HG02571 (cell line): ENCODE results near the gene SLF1.

Experiments used
- ATAC-seq: cut with Tn5 transposase; IDR thresholded peaks from one replicate; pipeline ENCODE4 v1.9.1; 2021; ENCODE audit warnings: mild to moderate bottlenecking, moderate library complexity; ENCODE audit not compliant: unreplicated experiment

The SLF1 gene

DNA sequence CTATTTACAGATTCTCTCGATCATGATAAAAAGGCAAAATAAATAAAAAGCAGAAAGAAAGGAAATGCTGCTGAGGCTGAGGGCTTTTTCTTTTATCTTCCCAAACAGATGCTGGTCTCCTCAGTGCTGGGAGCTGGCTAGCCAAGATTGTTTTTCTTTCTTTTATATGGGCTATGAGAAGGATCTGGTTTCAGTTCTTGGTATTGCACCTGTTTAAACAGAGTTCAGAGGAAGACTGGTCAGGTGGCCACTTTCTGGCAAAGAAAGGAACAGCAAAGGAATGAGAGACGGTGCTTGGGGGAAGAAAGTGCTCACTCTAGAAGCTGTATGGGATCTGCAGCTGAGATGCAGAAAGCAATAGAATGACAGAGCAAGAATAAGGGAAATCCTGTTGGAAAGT lies 88.9 kb downstream of the SLF1 start:
- ATAC-seq = no peak

DNA sequence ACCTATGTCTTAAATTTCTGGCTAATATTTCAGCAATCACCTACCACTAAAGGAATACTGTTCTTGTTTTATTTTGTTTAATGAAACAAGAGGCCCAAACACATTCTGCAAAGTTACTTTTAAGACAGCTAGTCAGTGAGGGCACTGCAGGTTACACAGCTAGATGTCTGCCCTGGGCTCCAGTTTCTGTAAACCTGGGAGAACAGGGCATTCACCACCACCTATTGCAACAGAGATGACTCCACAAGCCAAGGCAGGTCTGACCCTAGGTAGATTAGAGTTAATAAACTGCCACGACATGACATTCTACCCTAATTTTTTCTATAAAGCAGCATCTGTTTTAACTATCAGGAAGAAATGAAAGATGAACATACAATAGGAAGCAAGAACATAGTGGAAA lies 90.8 kb downstream of the SLF1 start:
- ATAC-seq = no peak

DNA sequence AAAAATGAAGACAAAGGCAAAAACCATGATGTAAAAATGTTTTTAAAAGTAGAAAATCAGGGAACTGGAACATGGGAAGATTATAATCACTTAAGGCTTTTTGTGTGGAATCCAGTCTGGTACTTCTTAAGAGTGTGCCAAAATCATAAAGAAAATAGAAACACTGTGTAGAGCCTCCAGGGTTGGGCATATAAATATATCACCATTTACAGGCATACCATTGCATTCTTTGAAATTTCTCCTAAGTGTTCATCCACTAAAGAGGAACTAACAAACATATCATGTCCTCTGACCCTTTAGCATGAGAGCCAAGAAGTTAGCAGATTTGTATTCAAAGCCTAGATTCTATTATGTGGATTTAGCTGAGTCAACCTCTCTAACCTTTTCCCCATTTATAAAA lies 93.3 kb downstream of the SLF1 start:
- no peak for ATAC-seq

DNA sequence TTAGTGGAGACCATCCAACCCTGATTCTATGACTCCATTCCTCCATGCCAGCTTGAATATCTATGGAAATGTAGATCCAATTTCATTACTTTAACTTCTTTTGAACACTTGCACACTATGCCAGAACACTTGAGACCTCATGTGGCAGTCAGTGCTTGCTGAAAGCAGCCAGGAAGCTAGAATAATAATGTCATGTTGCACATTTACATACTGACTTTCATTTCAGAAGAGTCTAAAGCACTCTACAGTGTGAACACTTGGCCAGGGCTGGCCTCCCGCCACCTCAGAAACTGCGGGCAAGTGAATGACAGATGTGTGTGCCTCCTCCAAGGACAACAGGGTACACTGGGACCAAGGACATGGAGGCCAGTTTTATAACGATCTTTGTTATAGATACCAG lies 97.3 kb downstream of the SLF1 start:
- no peak for ATAC-seq

DNA sequence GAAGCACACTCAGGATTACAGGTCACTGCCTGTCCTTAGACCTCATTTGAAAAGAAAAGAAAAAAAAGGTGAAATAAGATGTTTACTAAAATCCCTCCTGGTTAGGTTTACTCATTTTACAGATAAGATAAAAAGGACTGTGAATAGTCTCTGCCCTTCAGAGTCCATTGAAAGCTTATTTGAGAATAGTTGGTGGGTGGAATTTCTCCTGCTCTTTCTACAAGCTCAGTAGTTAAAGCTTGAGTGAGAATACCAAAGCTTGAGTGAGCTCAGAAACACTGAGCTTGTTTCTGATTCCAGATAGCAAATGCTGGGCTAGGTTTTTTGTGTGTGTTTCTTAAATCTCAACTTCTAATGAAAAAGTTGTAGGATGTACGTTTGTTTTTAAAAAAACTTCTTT lies 106.7 kb downstream of the SLF1 start:
- no peak for ATAC-seq

DNA sequence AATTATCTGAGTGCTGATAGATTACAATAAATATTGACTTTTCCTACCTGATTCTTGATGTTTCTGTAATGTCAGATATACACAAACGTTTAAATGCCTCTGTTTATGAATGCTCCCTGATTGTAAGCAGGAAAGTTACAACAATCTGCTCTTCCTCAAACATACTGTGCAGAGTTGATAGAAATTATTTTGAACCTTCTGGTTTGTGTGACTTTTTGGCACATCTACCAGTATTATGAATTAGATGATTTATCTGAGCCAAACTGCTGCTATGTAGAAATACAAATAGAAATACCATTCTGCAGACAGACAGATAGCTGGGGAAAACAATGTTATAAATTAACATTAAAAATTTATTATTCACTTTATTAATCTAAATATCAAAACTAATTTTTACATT lies 113.0 kb downstream of the SLF1 start:
- ATAC-seq = no peak

DNA sequence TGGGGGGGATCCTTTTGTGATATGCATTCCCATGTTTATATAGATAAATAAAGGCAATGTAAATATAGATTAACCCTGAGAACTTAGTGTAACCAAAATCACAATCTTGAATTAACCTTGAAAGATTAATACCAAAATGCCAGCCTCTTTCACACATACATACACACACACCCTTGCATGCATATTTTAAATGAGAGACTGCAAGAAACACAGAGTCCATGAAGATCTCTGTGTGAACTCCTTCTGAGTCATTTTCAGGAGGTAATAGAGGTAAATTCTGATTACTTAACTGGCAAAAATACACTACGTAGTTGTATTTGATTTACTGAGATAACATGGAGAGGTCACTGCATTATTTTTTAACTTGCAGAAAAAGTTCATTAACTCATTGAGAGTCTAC lies 118.0 kb downstream of the SLF1 start:
- no peak for ATAC-seq

DNA sequence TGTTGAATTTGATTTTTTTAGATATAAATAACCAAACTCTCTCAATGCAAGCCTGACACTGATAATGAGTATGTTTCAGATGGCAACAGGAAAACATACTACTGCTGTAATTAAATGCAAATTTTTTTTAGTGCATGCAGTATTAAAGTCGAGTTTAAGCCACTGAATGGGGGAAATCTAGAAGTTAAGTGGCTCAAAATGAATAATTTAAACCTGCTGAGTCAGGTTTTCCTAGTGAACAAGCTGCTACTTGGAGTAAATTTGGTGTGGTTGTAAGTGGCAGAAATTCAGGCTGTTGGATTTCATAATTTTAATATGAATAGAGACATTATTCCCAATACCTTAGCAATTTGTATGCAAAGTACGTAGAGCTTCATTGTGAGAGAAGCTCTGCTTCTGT lies 121.8 kb downstream of the SLF1 start:
- no peak for ATAC-seq

DNA sequence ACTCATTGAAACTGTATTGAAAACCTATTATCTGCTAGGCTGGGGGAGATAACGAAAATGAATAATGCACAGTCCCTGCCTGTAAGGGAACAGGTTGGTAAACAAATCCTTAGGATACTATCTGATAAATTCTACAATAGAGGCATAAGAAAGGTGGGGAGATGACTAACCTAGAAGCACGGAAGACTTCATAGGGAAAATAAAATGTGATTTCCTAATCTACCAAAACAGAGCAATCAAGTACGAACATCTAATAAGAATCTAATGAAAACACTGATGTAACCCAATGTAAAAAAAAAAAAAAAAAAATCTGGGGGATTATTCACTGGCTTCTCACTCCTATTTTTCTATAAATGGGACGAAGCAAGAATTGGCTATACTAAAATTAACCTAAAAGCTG lies 124.4 kb downstream of the SLF1 start:
- ATAC-seq = no peak

DNA sequence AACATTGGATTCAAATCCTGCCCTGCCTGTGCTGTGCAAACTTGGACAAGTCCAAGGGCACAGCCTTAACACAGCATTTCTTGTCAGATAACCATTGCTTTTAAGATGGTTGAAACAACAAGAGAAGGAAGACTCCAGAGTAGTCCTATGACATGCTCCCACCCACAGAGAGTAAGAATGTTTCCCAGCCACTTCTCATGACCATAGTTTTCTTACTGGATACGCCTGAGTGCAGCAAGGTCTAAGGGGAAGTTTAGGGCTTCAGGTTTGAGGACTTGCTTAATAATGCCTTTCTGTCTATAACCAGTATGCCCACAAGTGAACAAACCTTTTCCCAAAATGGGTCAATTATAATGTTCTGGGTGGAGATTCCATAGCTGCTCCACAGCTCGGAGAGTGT lies 126.4 kb downstream of the SLF1 start:
- ATAC-seq = no peak

DNA sequence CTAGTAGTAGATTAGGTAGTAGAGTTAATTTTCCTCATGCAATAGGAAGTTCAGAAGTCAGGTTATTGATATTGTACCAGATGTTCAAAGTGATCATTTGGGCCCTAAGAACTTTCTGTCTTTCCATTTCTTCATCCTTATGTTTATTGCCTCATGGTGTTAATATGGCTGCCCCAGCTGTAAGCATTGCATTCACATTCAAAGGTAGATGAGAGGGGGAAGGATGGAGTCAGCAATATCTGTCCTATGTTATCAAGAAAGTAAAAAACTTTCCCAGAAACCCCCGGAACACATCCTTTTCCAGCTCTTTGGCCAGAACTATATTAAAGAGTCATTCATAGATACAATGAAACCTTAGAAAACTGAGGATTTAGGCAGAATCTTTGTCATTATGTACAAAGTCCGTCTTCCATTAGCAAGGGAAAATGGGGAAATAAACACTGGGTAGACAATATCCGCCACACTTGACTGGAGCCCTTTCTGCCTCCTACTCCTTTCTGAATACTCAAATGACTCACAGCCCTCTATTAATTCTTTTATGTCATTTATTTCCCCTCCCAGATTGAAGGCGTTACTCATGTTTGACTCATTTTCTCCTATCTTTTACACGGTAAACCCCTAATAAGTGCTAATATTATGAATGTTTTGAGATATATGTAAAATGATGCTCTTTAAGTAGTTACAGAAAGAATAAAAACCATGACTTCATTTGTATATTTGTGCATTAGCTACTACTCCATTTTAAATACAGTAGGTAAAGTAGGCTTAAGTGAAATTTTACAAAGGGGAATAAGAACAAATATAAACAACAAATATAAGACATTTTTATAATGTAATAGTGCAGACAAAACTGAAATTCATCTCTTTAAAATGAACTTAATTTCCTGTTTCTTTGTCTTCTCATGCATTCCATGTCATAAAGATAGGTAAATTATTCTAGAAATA lies 127.6 kb downstream of the SLF1 start:
- ATAC-seq = peak; percentile 73

DNA sequence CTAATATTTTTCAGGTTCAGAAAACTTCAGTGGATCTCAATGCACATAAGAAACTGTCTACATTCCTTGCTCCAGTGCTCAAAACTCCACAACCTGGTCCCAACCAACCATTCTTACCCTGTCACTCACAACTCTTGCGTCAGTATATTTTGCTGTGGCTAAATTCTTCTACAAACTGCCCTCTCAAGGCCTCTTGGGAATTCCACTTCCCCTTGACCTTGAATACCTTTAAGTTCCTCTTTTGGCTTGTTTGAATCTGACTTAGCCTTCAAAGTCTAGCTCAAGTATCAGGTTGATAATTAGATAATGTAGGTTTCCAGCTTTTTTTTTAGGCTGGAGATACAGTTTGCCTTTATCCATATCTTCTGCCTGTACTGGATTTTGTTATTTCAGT lies 128.3 kb downstream of the SLF1 start:
- ATAC-seq = no peak
